Stimulated activated CD8-positive, alpha-beta memory T cell treated with anti-CD3 and anti-CD28 coated beads, Interleukin-2, amount 100 ng/mL, for 48 hours (primary cell): ENCODE data around the gene STING1.
"Not testable (repeated sequence)": the region's sequence is repeated elsewhere in the genome, so short reads cannot be mapped to it uniquely, and the experiment has no call there.

Source experiments
- DNase-seq, 2 donors: peaks; one replicate each; pipeline ENCODE4 v3.0.0-alpha.2; 2020; ENCODE audit warnings: low read depth in 2 of 2

The STING1 gene

DNA sequence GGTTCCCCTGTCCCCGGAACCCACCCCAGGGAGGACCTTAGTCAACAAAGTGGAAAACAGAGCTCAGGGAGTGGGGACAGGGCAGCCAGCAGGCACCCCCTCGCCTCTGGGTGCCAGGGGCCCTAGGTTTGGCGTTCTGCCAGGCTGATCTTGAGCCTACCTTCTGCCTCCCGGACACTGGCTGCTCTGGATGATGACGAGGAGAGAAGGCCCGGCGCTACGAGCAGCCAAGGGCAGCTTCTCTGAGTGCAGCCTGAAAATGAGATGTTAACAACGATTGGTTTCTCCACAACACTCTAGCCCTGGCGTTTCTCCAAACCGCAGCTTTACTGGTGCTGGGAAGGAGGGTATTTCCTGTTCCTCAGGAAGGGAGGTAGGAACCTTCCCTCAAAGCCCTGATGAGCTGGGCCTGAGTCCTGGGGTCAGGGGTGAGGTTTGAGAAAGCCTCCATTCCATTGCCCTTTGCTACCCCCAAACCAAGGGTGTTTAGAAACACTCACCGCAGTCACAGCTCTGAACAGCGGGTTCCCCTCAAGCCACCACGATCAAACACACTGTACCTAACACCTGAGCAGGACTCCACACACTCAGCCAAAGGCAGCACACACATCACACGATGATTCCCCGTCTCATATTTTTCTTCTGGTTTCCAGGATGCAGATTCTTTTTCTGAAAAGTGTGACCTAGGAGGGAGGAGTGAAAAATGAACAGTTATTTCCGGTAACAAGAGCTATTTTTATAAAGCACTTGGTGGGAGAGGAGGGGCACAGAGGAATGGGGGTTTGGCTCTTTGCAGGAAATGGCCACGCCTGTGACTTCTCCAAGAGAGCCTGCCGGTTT, at the start of gene STING1:
TSS of gene STING1 (minus strand) at position 709 of the 840 bp plus-strand sequence. CDS start 1,054 bp downstream, outside the sequence.
- DNase-seq, result peak; percentile 28 to 58

DNA sequence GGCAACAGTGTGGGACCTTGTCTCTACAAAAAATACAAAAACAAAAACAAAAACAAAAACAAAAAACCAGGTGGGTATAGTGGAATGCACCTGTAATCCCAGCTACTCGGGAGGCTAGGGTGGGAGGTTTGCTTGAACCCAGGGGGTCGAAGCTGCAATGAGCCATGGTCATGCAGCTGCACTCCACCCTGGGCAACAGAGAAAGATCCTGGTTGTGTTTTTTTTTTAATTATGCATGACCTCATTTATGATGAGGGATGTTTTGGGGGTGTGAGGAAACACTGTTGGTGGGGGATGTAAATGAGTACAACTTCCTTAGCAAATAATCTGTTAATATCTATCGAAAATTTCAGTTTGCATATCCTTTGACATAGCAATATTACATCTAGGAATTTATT, 49.2 kb upstream of the STING1 start:
- no peak for DNase-seq

DNA sequence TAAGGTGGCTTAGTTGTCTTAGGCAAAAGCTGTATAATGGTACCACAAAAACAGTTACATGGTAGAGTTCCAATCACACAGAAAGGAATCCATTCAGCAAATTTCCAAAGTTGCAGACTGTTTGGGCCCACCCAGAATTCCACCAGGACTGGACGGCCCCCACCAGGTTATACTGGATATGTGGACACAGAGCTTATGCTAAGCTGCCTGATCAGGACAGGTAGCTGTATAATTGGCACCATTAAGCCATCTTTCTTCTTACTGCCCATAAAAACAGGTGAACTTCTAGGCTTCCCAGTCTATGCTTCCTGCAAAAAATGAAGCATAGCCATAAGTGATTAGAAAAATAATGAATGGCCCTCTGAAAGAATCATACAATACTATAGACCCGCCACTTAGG, 47.5 kb upstream of the STING1 start:
- DNase-seq, result not testable (repeated sequence)

DNA sequence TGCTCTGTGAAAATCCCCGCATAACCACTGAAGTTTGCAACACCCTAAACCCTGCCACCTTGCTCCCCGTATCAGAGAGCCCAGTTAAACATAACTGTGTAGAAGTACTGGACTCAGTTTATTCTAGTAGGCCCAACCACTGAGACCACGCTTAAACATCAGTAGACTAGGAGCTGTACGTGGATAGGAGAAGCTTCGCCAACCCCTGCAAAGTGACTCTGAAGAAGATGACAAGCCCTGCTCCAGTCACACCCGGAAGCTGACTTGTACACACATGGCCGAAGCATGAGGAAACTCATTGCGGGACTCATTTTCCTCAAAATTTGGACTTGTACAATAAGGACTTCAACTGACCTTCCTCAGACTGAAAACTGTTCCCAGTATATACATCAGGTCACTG, 46.1 kb upstream of the STING1 start:
- DNase-seq, result not testable (repeated sequence)

DNA sequence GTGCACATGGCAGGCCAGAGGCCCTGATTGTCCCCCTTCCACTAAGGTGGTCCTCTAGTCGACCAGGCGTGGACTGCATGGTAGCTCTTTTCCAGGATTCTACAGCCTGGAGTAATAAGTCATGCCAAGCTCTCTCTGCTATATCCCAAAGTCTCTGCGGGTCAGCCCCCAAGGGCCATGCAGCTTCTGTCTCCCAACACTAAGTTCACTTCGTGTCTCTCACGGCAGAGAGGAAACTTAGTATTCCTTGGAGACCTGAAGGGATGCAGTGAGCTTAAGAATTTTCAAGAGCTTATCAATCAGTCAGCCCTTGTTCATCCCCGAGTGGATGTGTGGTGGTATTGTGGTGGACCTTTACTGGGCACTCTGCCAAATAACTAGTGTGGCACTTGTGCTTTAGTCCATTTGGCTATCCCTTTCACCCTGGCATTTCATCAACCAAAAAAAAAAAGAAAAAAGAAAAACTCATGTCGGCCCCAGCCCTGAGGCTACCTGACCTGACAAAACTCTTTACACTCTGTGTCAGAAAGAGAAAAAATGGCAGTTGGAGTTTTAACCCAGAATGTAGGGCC, 45.4 kb upstream of the STING1 start:
- not testable (repeated sequence) for DNase-seq

DNA sequence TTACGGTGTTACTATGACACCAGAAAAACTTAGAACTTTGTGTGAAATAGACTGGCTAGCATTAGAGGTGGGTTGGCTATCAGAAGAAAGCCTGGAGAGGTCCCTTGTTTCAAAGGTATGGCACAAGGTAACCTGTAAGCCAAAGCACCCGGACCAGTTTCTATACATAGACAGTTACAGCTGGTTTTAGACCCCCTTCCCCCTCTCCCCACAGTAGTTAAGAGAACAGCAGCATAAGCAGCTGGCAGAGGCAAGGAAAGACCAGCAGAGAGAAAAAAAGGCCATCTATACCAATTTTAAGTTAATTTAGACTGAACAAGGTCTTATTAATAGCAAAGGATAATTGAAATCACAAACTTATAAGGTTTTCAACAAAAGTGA, 44.5 kb upstream of the STING1 start:
- DNase-seq, result not testable (repeated sequence)

DNA sequence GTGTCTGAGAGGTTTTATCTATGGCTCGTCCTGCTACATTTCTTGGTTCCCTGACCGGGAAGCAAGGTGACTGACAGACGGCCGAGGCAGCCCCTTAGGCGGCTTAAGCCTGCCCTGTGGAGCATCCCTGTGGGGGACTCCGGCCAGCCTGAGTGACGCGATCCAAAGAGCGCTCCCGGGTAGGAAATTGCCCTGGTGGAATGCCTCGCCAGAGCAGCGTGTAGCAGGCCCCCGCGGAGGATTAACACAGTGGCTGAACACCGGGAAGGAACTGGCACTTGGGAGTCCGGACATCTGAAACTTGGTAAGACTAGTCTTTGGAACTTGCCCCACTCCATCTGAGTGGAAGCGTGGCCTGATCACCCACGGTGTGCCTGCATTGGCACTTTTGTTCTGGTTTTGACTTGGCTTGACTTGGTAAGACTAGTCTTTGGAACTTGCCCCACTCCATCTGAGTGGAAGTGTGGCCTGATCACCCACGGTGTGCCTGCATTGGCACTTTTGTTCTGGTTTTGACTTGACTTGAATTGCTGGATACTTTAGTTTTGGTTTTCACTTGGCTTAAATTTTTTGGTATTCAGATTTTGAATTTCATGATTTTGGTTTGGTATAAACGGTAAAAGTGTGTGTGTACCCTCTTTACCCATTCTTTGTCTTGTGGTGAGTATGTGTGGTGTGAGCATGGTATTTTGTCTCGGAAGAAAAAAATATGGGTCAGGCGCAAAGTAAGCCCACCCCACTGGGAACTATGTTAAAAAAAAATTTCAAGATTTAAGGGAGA, 43.9 kb upstream of the STING1 start:
- not testable (repeated sequence) for DNase-seq

DNA sequence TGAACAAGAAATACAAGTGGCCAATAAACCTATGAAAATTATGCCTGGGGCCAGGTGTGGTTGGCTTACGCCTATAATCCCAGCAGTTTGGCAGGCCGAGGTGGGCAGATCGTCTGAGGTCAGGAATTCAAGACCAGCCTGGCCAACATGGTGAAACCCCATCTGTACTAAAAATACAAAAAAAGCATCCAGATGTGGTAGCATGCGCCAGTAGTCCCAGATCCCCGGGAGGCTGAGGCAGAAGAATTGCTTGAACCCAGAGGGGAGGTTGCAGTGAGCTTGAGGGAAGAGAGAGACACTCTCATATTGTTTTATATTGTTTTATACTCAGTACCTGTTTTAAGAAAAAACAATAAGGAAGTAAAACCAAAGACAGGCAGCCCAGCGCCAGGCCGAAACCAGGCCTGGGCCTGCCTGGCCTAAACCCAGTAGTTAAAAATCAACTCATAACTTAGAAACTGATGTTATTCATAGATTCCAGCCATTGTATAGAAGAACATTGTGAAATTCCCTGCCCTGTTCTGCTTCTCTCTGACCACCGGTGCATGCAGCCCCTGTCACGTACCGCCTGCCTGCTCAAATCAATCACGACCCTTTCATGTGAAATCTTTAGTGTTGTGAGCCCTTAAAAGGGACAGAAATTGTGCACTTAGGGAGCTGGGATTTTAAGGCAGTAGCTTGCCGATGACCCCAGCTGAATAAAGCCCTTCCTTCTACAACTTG, 43.2 kb upstream of the STING1 start:
- not testable (repeated sequence) for DNase-seq

DNA sequence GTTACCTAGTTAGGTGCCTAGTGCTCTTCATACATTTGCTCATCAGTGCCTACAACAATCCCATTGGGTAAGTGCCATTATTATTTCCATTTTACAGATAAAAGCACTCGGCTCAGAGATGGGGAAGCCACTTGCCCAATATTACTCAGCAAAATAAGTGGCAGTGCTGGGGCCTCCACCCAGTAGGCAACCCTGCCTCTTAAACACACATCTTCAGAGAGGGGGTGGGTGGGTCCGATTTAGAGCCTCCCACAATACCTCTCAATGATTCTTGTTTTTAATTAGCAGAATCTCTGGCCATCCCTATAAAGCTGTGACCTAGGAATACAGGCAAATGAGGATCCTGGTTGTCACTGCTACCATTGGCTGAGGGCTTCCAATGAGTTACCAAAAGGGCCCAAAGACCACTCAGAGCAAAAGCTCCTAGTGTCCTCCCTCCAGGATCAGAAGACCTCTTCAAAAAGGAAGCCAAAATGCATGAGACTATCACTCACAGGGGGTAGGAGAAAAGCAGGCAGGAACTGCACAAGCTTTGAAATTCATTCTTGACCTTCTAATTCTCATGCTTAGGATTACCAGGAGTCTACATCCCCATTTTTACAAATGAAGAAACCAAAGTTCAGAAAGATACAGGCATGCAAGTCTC, 42.5 kb upstream of the STING1 start:
- no peak for DNase-seq

DNA sequence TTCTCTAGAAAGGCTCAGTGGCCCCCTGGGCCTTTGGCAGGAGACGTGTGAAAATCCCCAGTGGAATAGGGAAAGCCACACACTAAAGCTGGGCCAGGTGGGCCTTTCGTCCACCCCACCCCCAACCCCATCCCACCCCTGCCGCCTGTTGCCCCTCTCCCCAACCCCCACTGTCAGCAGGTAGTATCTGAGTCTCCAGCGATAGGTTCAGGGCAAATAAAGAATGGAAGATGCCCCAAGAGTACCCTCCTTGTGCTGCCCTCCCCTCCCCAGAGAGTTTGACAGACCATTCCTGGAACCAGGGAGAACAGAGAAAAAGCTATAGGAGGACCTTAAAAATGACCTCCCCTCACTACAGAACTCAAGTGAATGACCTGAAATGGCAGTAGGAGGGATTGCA, 41.9 kb upstream of the STING1 start:
- DNase-seq, result no peak

DNA sequence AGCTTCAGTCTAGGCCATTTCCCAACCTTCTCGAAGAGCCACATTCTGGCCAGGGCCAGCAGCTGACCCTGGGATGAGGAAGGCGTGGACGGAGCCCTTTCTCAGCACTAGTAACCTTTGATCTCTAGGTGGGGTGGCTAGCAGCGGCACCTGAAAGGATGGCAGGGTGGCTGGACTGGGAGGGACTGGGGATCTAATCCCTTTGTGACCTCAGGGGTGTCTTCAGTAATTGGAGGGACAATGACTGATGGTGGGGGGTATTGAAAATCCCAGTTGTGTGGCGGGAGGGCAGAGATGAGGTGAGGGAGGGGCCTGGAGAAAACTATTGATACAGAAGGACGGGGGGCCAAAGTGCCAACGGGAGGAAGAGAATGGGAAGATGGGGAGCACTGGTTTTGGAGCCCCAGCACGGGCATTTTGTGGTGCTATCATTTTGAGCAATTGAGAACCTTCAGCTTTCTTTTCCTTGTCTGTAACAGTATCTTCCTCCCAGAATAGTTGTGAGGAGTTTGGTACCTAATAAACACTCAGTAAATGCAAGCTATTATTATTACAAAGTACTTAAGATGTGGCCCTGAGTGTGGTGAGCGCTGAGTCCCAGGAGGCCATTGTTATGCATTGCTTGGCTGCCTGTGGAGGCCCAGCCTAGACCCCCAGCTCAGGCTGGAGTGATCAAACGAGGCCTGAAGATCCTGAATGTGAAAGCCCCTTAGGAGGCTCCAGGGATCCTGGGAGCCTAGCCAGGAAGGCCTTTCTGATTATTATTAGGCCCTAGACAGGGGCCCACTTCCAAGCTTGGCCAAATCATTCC, 41.3 kb upstream of the STING1 start:
- no peak for DNase-seq

DNA sequence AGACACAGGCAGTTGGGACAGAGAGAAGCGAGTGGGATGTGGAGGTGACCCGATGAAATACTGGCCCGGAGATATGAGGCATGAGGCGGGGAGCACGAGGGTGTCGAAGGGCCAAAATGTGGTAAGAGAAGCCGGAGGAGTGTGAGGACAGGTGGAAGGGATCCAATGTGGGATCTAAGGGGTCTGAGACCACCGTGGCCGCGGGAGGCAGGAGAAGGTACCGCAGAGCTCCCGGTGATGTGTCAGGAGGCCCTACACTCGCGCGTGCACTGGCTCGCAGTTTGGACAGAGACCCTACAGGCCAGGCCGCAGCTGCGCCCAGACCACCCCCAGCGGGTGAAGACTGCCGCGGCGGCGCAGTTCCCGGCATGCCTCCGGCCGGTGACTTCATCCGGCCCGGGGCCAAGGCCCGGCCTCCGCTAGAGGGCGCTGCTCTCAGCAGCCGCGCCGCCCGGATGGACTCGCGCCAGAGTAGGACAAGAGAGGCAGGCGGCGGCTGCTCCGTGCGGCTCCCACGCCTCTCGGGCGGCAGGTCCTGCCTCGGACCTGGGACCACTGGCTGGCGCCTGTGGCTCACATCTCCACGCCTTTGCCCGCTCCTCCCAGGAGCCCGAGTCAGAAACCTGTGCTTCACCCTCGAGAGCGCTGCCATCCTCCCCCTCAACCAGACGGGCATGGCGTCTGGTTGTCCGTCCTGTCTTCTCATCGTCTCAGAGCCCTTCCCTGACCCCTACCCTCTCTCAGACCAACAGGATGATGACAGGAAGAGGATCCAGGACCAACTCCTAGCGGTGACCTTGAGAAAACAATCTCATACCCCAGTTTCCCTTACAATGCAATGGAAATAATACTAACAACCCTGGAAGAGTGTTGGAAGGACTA, 35.4 kb upstream of the STING1 start:
- peak; percentile 87 to 89 for DNase-seq

DNA sequence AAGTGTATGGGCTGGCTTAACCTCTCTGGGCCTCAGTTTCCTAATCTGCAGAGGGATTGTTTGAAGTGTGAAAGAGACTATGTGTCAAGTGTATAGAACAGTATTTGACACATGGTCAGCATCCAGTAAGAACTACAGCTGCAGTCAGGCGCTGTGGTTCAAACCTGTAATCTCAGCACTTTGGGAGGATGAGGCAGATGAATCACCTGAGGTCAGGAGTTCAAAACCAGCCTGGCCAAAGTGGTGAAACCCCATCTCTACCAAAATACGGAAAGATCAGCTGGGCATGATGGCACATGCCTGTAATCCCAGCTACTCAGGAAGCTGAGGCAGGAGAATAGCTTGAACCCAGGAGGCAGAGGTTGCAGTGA, 31.9 kb upstream of the STING1 start:
- DNase-seq, result no peak

DNA sequence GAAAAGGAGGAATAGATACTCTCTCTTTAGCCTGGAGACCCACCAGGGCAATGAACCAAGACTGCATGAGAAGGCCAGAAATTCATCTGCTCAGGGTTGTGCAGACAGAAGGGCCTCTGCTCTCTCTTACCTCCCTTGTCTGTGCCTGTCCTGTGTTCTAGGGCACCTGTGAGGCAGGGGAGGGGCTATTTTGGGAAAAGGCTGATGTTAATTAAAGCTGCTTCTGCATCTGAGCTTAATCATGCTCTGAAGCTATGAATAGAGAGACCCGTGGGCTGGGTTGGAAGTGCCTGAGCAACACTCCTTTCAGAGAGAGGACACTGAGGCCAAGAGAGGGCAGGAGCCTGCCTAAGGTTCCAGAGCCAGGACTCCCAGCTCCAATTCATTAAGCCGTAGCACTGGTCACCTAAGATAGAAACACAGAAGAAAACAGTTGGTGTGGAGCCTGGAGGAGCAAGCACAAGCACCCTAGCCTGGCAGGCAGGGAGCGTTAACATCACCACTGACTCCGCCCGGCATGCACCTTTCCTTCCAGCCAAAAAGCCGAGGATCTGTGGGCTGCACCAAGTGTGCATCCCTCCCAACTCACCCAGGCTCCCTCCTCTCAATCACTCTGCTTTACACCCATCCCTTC, 31.4 kb upstream of the STING1 start:
- DNase-seq, result no peak

DNA sequence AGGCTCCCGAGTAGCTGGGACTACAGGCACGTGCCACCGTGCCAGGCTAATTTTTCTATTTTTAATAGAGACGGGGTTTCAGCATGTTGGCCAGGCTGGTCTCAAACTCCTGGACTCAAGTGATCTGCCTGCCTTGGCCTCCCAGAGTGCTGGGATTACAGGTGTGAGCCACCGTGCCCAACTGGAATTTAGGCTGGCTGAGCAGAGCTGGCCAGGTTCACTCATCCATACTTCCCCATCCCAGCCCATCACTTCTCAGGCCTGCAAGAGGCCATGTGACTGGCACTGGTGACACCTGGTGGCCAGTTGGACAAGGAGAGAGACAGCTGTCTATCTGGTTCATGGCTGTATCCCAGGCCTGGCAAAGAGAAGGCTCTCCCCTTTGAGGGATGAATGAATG, 30.9 kb upstream of the STING1 start:
- DNase-seq, result peak; percentile 56 to 67

DNA sequence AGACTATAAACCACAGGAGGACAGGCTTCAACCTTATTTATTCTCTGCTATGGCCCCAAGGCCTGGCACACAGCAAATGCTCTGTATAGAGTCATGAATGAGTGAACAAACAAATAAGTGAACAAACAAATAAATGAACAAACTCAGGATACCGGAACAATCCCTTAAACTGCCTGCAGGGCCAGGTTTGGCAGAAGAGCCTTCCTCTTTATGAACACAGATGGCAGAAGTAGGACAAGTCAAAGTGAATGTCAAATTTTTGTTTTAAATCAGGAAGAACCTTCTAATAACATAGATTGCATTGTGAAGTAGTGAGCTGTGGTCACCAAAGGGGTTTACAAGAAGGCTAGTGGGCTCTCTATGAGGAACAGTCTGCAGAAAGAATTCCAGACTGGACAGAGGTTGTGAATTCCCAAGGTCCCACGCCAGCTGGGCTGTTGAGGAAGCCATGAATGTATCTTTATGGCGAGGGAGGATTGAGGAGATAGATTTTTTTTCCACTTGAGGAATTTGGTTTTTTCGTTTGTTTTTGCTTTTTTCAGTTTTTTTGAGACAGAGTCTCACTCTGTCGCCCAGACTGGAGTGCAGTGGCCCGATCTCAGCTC, 30.3 kb upstream of the STING1 start:
- DNase-seq, result no peak

DNA sequence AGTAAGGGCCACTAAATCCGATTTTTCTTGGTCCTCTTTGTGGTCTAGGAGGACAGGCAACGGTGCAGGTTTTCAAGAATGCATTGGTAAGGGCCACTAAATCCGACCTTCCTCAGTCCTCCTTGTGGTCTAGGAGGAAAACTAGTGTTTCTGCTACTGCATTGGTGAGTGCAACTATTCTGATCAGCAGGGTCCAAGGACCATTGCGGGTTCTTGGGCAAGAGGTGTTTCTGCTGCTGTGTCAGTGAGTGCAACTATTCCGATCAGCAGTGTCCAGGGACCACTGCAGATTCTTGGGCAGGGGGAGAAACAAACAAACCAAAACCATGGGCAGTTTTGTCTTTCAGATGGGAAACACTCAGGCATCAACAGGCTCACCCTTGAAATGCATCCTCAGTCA, 22.2 kb upstream of the STING1 start:
- DNase-seq, result not testable (repeated sequence)

DNA sequence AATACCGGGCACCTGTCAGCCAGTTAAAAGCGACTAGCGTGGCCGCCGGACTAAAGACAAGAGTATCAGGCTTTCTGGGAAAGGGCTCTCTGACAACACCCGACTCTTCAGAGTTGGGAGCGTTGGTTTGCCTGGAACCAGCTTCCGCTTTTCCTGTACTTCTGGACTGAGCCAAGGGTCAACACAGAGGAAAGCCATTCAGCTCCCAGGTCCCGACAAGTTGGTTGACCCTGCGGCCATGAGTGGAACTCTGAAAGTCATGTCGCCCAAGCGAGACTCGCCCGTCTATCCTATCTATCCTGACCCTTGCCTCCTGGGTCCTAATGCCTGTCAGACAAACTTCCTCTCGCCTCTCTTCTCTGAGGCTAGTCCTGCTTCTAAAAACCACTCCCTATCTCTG, 21.3 kb upstream of the STING1 start:
- DNase-seq, result not testable (repeated sequence)
